Activated CD4-positive, alpha-beta T cell treated with anti-CD3 and anti-CD28 coated beads for 24 hours (primary cell): ENCODE results near the gene NLGN2.

ENCODE experiments used
- DNase-seq, 2 donors: peaks; one replicate each; pipeline ENCODE4 v3.0.0-alpha.2; 2020; ENCODE audit warnings: low read depth in 2 of 2

Gene NLGN2

GRCh38 chr17:7437950-7438614, 30.4 kb downstream of the NLGN2 start:
- DNase-seq, result peak; percentile 45 to 63

GRCh38 chr17:7438656-7439460, 31.2 kb downstream of the NLGN2 start:
- DNase-seq, result no peak

- DNase-seq, result no peak
Measured at GRCh38 chr17:7439462-7440112, 31.9 kb downstream of the NLGN2 start, which contains the start of gene FGF11. Gene FGF11 (plus strand): TSS chr17:7439512. CDS start chr17:7439621, 109 bp downstream.

DNA sequence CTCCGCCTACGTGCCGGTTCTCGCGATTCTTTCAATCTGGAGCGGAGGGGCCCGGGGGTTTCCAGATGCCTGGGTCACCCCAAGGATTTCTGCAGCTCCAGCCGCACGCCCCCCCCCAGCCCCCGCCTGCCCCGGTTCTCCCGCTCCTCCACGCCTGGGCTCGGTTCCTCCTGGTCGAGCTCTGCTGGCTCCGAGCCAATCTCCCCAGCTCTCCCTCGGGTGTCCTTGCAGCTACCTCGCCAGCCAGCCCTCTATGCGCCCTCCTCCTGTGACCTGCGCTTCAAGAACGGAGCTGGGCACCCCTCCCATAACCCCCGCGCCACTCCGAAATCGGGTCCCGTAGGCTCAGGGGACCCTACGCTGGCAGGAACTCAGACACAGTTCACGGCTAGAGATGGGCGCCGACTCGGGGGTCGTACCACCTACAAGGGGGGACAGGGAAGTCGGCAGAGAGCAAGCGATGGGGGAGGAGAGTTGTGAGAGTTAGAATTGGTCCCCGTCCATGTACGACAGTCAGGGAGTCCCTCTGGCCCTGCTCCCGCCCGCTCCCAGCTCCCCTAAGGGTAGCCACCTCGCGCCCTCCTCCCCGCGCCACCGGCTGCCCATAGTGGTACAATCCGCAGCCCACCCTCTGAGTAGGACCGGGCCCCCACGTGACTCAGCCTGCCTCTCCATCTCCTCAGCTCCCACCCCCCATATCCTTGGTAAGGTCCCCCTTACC, 32.6 kb downstream of the NLGN2 start:
- DNase-seq, result peak in 1 of 2 donors; percentile 48

GRCh38 chr17:7440834-7441195, 33.2 kb downstream of the NLGN2 start:
- no peak for DNase-seq

DNA sequence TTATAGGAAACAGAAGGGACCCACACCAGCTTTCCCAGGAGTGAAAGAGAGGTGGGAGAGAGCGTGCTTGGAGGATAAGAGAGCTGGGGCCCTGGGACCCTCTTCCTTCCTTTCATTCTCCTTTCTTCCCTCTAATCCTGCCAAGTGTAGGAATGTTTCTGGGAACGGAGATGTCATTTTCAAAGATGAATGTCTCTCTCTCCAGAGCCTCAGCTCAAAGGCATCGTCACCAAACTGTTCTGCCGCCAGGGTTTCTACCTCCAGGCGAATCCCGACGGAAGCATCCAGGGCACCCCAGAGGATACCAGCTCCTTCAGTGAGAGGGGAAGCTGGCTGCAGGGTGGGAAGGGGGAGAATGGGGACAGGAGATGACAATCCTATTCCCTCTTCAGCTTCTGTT, 33.6 kb downstream of the NLGN2 start:
- DNase-seq, result no peak

DNA sequence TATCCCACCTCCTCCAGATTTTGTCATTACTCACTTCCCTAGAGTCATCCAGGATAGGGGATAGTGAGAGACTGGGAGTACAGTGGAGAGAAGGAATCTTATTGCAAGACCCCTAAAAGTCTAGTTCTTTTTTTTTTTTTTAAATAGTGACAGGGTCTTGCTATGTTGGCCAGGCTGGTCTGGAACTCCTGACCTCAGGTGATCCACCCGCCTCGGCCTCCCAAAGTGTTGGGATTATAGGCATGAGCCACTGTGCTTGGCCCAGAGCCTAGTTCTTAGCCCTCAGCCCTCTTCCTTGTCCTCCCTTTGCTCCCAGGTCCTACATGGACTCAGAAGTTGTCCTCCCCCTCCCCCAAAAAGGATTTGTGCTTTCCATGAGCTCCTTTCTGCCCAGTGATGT, 34.5 kb downstream of the NLGN2 start:
- no peak for DNase-seq

DNA sequence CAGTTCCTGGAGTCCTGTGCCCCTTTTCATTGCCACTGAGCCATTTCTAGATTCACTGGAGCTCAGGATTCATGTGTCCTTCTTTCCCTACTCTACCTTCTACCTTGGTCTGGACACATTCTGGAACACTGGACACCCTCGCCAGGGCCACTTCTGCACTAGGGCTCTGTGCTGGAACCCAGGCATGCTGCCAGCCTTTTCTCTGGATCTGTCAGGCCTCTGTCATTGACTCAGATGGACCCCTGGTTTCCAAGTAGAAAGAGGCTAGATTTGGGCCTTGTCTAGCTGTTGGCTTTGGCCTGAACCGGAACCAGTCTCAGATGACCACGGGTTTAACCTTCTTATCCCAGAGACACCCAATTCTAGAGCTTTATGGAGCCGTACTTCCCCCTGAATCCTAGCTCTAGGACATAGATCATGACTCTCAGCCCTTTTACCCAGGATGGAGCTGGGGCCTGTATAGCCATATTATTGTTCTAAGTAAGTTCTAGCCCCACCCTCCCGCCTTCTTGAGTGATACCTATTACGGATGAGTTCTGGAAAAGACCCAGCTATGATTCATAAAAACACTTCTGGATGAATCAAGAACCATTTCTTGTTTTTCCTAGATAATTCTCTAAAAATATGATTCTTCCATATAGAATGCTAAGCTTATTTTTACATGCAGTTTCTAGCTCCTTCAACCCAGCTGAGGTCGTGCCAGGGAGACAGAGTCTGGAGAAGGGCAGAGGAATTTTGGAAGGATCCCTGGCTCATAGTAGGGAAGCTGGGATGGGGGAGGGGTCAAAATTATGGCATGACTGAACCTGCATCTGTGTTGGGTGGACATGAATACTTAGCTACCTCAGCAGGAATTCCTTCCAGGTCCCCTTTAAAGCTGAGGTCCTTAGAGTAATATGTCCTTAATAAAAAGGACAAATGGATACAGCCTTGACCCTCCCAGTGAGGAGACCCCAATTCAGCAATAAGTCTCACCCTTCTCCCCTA, 36.1 kb downstream of the NLGN2 start:
- DNase-seq, result no peak

- no peak for DNase-seq
Measured at GRCh38 chr17:7444682-7445618, 37.3 kb downstream of the NLGN2 start, which contains the start of gene CHRNB1. Gene CHRNB1 (plus strand): TSS chr17:7445061. CDS start chr17:7445128, 67 bp downstream.

DNA sequence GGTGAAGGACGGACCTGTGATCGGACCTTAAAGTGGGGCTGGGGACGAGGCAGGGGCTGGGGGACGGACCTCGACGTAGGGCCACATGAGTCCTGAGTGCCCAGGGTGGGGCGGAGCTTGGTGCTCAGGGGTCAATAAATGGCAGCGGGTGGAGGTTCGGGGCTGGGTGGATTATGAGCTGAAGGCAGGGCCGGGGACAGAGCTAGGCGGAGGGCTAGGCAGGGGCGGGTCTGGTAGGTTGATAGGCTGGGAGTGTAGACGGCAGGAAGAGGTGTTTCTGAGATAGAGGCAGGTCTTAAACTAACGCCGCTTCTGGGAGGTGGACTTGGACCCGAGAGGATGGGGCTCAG, 37.9 kb downstream of the NLGN2 start:
- DNase-seq, result no peak

- no peak for DNase-seq
Measured at GRCh38 chr17:7448461-7448860, 40.8 kb downstream of the NLGN2 start.

DNA sequence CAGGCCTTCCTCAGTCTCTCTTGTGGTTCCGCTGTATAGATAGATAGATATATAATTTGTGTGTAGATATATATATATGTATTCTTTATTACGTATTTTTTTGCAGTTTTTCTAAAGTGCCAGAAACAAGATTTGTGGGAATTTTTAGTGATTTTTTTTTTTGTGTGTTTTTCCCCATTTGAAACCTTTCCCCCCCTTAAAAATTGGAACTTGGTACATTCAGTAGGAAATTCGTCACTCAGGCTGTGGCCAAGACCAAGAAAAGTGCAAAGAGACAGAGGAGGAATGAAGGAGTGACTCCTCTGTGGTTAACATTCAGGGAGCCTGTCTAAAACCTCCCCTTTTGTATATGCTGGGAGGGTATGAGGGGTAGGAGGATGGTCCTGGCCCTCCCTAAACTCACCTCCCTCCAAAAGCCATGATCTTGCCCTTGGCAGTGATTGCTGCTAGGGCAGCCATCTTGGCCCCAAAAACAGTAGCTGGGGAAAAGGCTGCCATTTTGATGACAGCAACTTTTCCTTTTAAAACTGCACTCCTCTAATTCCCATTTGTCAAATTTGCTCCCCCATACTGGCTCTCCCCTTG, 52.4 kb downstream of the NLGN2 start:
- no peak for DNase-seq

DNA sequence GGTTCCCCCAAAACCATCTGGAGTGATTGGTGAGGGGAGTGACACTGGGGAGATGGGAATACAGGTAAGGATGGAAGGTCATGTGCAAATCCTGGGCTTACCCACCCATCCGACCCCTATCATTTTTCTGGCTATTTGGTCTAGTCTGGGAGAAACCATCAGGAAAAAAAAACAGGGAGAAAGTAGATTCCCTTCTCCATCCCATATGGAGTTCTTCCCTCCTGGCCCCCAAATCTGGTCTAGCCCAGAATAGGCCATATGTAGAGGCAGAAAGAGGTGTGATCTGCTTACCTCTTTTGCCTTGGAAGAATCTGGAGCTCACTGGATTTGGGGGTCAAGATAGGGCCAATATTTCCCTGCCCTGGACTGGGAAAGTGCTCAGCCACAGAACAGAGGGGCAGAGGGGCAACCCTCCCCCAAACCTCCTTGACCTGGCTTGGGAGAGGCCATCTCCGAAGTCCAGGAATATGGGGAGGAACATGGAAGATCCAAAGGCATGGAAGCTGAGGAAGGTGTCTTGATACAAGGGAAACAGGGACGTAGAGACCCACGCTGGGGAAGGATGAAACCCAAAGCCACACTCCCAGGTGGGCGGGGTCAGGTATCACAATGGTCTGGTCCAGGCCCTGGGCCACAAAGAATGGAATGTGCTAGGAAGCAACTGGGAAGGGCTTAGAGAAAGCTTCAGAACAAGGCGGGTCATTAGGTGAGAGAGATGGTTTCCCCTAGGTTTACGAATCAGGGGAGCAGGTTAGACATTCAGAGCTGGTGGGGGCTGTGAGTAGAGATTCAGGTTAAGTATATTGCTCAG, 53.4 kb downstream of the NLGN2 start:
- no peak for DNase-seq

DNA sequence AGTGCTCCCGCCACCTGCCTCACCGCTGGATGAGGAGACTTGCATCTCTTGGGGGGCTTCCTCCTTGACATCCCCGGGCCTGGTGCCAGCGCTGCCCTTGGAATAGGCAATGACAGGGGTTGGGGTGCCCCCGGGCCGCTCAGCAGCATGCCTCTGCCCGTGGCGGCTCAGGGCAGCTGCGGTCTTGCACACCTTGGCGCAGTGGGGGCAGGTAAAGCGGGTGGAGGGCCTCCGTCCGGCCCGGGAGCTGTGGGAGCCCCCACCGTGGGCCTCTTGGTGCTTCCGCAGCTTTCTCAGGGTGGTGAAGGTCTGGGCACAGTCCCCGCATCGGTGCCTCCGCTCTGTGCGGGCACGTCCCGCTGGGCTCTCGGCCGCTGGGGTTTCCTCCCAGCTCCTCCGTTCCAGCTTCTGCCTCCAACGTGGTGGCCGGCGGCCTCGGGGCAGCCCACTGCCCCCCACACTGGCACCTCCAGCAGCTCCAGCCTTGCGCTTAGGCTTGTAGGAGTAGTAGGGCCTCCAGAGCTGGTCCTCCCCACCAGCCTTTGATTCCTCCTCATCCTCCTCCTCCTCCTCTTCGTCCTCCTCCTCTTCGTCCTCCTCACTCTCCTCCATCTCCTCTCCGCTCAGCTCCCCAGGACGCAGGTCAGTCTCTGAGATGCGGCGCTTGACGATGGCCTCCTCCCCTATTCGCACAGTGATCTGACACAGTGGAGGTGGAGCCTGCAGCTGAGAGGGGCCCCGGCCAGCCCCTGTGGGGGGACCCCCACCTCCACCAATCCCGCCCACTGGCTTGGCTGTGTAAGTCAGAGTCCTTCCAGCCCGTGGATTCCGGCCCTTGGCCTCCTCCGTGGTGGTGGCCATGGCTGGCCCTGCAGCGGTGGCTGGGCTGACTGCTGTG, 55.1 kb downstream of the NLGN2 start:
- DNase-seq, result no peak

DNA sequence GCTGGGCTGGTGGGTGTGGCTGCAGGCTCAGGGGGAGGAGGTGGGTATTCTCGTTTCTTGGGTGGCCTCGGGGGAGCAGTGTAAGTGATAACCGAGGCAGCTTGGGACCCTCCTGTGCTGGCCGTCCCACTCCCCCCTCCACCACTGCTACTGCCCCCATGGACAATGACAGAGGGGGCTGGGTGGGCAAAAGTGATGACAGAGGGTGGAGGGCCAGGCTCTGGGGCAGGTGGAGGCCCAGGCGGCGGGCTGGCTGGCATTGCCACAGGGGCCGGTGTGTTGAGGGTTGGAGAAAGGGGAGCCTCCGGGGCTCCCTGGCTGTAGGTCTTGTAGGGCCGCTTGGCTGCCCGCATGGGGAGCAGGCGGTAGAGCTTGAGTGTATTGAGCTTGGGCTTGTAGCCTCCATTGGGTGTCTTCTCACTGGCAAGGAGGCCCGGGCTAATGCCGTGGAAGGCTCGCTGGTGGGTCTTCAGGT, 55.8 kb downstream of the NLGN2 start:
- DNase-seq, result no peak

GRCh38 chr17:7464081-7464480, 56.4 kb downstream of the NLGN2 start:
- no peak for DNase-seq

GRCh38 chr17:7465597-7466275, 58.1 kb downstream of the NLGN2 start:
- no peak for DNase-seq
